ENCODE data around the gene ACSS3. TPM values are rescaled to one million over a fixed set of nuclear protein-coding genes. Genes with fewer than 3 reads are reported as not detected.

The ACSS3 gene
- total and polyA plus RNA-seq, 2 donors (not counting 3 experiments of a cell fraction or from before 2014, with no cell fraction given): 0.12 to 0.86 TPM

- H3K9me1 ChIP-seq (replicated peaks; ENCODE audit: control insufficient read depth, extremely low read depth, insufficient read depth, low read length): no peaks in the 10 kb centered on the region
- no peak for FAIRE-seq
- H3K27ac ChIP-seq (ENCODE audit: insufficient read depth, low read depth, low read length): no peak overlapping the region
- no peaks in the 10 kb centered on the region for H3K36me3 ChIP-seq (ENCODE audit: control insufficient read depth in 2 of 2, extremely low read depth in 1 of 2, insufficient read depth in 2 of 2, low read length in 2 of 2)
- H3K9me3 ChIP-seq (replicated peaks; ENCODE audit: control insufficient read depth, insufficient read depth, low read length): no peaks in the 10 kb centered on the region
- no peak for DNase-seq (ENCODE audit: low read depth, low spot score)
- H4K20me1 ChIP-seq (replicated peaks; ENCODE audit: control insufficient read depth, extremely low read depth, insufficient read depth, low read length): no peaks in the 10 kb centered on the region
- H2AFZ ChIP-seq (ENCODE audit: low read depth, low read length): no peak overlapping the region
- POLR2A ChIA-PET: no interaction called here
- no TSS peak for BruUV-seq (replicated peaks)
- H3K4me1 ChIP-seq (ENCODE audit: control insufficient read depth, extremely low read depth, insufficient read depth, low read length): no peaks in the 10 kb centered on the region
- intact Hi-C loops (cut with micrococcal nuclease): no loop called here
- CTCF ChIA-PET: no interaction called here
- no peak overlapping the region for H3K9ac ChIP-seq (replicated peaks; ENCODE audit: extremely low read depth, insufficient read depth, low read length)
- no peak for TF ChIP-seq JUN (IDR thresholded peaks at IDR 0.05; ENCODE audit: borderline replicate concordance, insufficient read depth, insufficient read length, low read depth)
- TF ChIP-seq FOS (IDR thresholded peaks at IDR 0.05; ENCODE audit: borderline replicate concordance, insufficient read depth, low read length): no peak
- no peak for TF ChIP-seq CTCF (IDR thresholded peaks at IDR 0.05; ENCODE audit: extremely low read depth in 1 of 2, insufficient read depth in 1 of 2, low read depth in 1 of 2, low read length in 2 of 2)
- TF ChIP-seq EZH2 (IDR thresholded peaks at IDR 0.05; ENCODE audit: borderline replicate concordance, low read depth, low read length, severe bottlenecking): no peak
- no peak for TF ChIP-seq POLR2A (IDR thresholded peaks at IDR 0.05; ENCODE audit: low read depth, low read length)
- TF ChIP-seq MYC (IDR thresholded peaks at IDR 0.05; ENCODE audit: low read depth, low read length): no peak
- no peak for TF ChIP-seq POLR2AphosphoS5 (IDR thresholded peaks at IDR 0.05; ENCODE audit: insufficient read depth, low read depth, low read length)
- TF ChIP-seq GATA2 (IDR thresholded peaks at IDR 0.05; ENCODE audit: insufficient read depth, insufficient read length, low read depth, low read length): no peak
- no peak for TF ChIP-seq MAX (IDR thresholded peaks at IDR 0.05; ENCODE audit: insufficient read depth, insufficient read length)
- no peaks in the 10 kb centered on the region for H3K79me2 ChIP-seq (ENCODE audit: control insufficient read depth, insufficient read depth, low read length)
- dilution Hi-C loops (cut with MboI; ENCODE audit: extremely low pct_ligation_motif_present, low sequenced_read_pairs): no loop called here
- H3K27me3 ChIP-seq (ENCODE audit: control insufficient read depth in 2 of 2, insufficient read depth in 2 of 2, low read length in 2 of 2): peaks cover 0 to 3% of the 10 kb centered on the region in 2 experiments
- no peak overlapping the region for H3K4me2 ChIP-seq (ENCODE audit: insufficient read depth, low read length)
- H3K4me3 ChIP-seq (replicated peaks in 1 of 3; ENCODE audit: insufficient read depth in 1 of 3, low read depth in 1 of 3, low read length in 3 of 3): no peak overlapping the region
Observed at GRCh38 chr12:81159856-81160255, 82.0 kb downstream of the ACSS3 start.

Measured in endothelial cell of umbilical vein (primary cell).